ENCODE measurements around the gene VCPKMT.

- TF ChIP-seq CTCF (IDR thresholded peaks at IDR 0.05) (no peak), POLR2A (IDR thresholded peaks at IDR 0.05) (no peak)
Observed at GRCh38 chr14:50087341-50088116, 28.8 kb downstream of the VCPKMT start.

All from suprapubic skin (tissue), 3 donors.